Measurements from ENCODE around the gene CENPO.

Gene CENPO

GRCh38 chr2:24863641-24864040 is 70.4 kb downstream of the CENPO start:
- DNase-seq (ENCODE audit: low spot score): no peak

DNA sequence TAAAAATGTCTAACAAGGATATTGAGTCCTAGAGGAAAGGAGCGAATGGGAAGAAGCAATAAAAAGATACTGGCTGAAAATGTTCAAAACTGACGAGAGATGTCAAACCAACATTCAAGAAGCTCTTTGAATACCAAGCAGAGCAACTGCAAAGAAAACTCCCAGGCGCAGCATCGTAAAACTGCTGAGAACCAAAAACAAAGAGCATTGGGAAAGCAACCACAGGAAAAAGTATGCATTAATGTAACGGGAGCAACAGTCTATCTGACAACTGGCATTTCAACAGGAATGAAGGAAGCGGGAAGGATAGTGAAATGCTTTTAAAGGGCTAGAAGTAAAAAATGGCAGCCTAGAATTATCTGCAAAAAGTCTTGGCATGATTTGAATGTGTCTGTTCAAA is 73.7 kb downstream of the CENPO start:
- DNase-seq (ENCODE audit: low spot score): no peak

- DNase-seq (ENCODE audit: low spot score): no peak
These were observed 77.2 kb downstream of the CENPO start for GRCh38 chr2:24870440-24870839.

DNA sequence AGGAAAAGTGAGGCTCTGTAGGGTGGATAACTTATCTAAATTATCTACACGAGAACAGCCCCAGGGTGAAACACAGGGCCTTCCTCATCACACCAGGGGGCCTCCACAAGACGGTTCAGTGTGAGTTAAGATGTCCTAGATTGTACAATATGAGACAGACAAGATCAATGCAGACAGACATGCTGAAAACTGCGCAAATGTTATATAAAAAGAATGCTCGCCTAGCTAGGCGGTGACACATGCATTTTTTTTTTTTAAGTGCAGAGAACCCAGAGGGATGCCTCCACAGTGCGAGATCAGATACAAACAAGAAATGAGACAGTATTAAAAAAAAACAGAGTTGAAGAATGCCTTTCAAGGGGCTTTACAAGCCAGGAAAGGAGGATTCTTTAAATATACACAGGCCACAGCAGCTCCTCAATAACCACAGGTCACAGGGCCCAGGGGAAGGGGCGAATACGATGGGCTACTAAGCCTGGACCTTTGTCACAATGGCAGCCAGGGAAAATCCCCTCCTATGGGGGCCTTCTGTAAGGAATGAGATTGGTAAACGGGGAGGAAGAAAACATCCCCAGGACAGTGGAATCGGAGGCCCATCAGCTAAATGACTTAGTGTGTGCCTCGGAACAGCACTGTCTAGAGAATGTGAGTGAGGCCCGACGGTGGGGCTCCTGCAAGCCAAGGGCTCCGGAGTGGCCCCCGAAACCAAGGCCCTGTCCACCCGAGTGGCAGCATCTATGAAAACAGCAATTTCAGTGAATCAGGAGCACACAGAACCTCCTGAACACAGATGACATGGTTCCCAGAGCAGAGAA is 77.9 kb downstream of the CENPO start:
- no peak for DNase-seq (ENCODE audit: low spot score)

GRCh38 chr2:24871852-24872333 is 78.7 kb downstream of the CENPO start:
- DNase-seq (ENCODE audit: low spot score): no peak

All from NAMALWA (cell line).